ENCODE data around the gene GPR173.

DNA sequence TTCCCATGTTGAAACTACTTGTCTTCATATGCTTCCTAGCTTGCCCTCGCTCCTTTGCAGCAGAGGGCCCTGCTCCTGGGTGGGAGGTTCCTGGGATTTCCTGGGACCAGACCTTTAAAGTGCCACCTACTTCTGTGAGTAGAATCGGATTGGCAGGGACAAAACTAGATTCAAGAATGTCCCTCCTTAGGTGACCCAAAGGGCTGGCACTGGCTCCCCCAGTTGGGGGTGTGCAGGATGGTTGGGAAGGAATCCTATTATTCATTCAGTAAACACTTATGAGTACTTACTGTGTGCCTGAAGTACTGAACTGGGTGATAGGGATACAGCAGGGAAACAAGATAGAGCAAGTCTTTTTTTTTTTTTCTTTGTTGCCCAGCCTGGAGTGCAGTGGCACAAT is 42.8 kb downstream of the GPR173 start:
- TF ChIP-seq, protein P1, sequence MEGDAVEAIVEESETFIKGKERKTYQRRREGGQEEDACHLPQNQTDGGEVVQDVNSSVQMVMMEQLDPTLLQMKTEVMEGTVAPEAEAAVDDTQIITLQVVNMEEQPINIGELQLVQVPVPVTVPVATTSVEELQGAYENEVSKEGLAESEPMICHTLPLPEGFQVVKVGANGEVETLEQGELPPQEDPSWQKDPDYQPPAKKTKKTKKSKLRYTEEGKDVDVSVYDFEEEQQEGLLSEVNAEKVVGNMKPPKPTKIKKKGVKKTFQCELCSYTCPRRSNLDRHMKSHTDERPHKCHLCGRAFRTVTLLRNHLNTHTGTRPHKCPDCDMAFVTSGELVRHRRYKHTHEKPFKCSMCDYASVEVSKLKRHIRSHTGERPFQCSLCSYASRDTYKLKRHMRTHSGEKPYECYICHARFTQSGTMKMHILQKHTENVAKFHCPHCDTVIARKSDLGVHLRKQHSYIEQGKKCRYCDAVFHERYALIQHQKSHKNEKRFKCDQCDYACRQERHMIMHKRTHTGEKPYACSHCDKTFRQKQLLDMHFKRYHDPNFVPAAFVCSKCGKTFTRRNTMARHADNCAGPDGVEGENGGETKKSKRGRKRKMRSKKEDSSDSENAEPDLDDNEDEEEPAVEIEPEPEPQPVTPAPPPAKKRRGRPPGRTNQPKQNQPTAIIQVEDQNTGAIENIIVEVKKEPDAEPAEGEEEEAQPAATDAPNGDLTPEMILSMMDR (IDR thresholded peaks at IDR 0.05) = no peak
- no peak for TF ChIP-seq POLR2A (IDR thresholded peaks at IDR 0.05)
